NCI-H446 treated with DMSO at 0.1 percent for 48 hours (cell line): ENCODE data around the gene MID2.
"Not testable (repeated sequence)": the region's sequence is repeated elsewhere in the genome, so short reads cannot be mapped to it uniquely, and the experiment has no call there.

ENCODE experiments used
- DNase-seq: peaks from one replicate; lab custom pipeline; 2025; lab: John Stamatoyannopoulos, UW

Gene MID2

GRCh38 chrX:107825698-107826237 is at the start of gene MID2:
Gene MID2 (plus strand): TSS chrX:107825866. CDS start chrX:107826427, 561 bp downstream.
- no peak for DNase-seq

- DNase-seq, result peak; percentile 66
These were observed 48.8 kb upstream of the MID2 start for GRCh38 chrX:107776649-107777535.

GRCh38 chrX:107777536-107777832 is 48.2 kb upstream of the MID2 start, which contains the start of gene NCBP2L:
Gene NCBP2L (plus strand): TSS chrX:107777733. CDS start chrX:107794221, 16,488 bp downstream.
- no peak for DNase-seq

GRCh38 chrX:107780525-107780924 is 45.1 kb upstream of the MID2 start:
- no peak for DNase-seq

- DNase-seq, result no peak
These were observed 37.8 kb upstream of the MID2 start for GRCh38 chrX:107787827-107788226.

- DNase-seq, result no peak
These were observed 21.2 kb upstream of the MID2 start for GRCh38 chrX:107804427-107804826.

GRCh38 chrX:107805179-107805578 is 20.5 kb upstream of the MID2 start:
- no peak for DNase-seq

- DNase-seq, result not testable (repeated sequence)
These were observed 15.6 kb upstream of the MID2 start for GRCh38 chrX:107810053-107810452.

GRCh38 chrX:107818900-107819521 is 6.7 kb upstream of the MID2 start:
- no peak for DNase-seq

GRCh38 chrX:107823042-107823441 is 2.6 kb upstream of the MID2 start:
- DNase-seq, result no peak

GRCh38 chrX:107823456-107823855 is 2.2 kb upstream of the MID2 start:
- DNase-seq, result no peak

GRCh38 chrX:107826238-107827029 is 768 bp downstream of the MID2 start:
- DNase-seq, result no peak

GRCh38 chrX:107827030-107827831 is 1.6 kb downstream of the MID2 start:
- no peak for DNase-seq

GRCh38 chrX:107827852-107828251 is 2.2 kb downstream of the MID2 start:
- DNase-seq, result no peak

GRCh38 chrX:107829878-107830277 is 4.2 kb downstream of the MID2 start:
- no peak for DNase-seq

GRCh38 chrX:107831071-107831730 is 5.5 kb downstream of the MID2 start:
- no peak for DNase-seq

GRCh38 chrX:107834275-107835201 is 8.9 kb downstream of the MID2 start:
- no peak for DNase-seq

- DNase-seq, result no peak
These were observed 11.3 kb downstream of the MID2 start for GRCh38 chrX:107836958-107837357.

GRCh38 chrX:107840971-107841370 is 15.3 kb downstream of the MID2 start:
- no peak for DNase-seq
